HPDE6-E6E7 (cell line): Measurements from ENCODE around the gene DDHD1.
"Not testable (repeated sequence)": the region's sequence is repeated elsewhere in the genome, so short reads cannot be mapped to it uniquely, and the experiment has no call there.

Experiments
- DNase-seq: peaks from one replicate; pipeline ENCODE4 v3.0.0; 2011; ENCODE audit warnings: missing footprints; ENCODE audit errors: extremely low spot score

DDHD1 gene

DNA sequence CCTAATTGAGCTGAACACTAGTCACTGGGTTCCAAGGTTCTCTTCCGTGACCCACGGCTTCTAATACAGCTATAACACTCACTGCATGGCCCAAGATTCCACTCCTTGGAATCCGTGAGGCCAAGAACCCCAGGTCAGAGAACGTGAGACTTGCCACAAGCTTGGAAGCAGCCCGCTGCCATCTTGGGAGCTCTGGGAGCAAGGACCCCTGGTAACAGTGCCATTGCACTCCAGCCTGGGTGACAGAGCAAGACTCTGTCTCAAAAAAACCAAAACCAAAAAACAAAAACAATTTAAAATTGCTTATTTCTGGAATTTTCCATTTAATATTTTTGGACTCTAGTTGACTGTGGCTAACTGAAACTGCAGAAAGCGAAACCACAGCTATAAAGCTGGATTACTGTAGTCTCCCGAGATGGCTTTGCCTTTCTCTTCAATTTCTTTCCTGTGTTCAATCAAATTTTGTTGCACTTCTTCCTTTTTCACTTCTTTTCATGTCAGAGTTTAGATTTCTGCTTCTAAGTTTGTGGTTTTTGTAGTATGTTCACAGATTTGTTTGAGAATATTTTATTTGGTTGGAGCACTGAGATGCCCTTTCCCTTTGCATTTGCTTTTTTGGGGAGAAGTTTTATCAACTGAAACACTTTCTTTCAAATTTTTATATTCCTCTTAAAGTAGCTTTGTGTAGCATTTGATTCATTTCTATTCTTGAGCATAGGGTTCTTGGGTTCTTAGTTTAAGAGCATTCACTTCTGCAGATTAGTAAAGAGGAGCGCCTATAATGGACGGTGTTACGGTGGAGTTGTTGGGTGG, 44.6 kb downstream of the DDHD1 start:
- DNase-seq = no peak

GRCh38 chr14:53106768-53107167, 46.4 kb downstream of the DDHD1 start:
- no peak for DNase-seq

DNA sequence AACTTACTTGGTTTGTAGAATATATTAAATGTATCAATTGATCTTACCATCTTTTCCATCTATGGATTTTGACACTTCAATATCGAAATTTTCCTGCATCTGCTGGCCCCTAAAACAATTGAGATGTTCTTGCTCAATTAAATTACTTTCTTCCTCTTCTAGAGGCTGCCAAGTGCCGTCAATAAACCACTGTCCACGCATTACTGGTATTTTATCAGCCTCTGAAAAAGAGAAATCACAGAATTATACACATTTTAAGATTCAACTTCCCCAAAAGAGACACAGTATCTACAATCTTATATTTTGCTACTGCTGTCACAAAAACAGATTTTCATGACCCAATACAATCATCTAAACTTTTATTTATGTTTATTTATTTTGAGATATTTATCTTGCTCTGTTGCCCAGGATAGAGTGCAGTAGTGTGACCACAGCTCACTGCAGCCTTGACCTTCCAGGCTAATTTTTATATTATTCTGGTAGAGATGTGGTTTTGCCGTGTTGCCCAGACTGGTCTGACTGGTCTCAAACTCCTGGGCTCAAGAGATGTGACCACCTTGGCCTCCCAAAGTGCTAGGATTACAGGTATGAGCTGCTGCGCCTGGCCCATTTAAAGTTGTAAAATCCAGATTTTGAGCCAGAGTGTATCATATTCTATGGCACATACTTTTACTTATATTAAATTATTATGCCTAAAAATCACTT, 49.3 kb downstream of the DDHD1 start:
- no peak for DNase-seq

- DNase-seq = no peak
Observed at GRCh38 chr14:53093206-53093605, 59.9 kb downstream of the DDHD1 start.

GRCh38 chr14:53090853-53091252, 62.3 kb downstream of the DDHD1 start:
- DNase-seq = no peak

- not testable (repeated sequence) for DNase-seq
Observed at GRCh38 chr14:53084954-53085353, 68.2 kb downstream of the DDHD1 start.

DNA sequence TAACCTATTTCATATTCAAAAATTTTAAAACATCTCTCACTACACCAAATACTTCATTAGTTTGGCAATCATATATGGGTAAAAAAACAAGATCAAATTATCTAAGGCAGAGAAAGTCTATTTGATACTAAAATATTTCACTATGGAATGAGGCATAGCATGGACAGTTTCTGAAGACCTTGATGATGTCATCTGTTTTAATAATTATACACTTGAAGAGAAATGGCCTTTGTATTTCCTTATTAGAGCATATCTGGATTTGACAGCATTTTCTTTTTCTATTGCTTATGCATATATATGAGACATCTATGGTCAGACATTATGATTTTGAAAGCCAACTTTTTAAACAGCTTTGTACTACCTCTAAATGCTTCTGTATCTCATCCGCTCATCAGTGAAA, 88.6 kb downstream of the DDHD1 start:
- no peak for DNase-seq

DNA sequence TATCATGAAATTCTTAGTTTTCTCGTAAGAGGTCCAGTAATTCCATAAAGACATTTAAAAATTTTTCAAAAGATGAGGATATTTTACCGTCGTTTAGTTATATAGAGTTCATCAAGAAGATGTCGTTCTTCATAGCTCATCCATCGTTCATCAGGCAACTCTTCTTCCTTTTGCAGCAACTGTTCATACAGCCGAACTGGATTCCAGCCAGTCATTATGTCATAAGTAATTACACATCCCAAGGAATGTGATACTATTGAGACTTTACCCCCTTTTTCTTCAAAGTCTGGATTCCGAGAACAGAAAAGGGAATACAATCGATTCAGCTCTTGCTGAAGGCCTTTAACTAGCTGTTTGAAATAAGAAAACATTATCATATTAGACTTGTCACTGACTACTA, 90.3 kb downstream of the DDHD1 start:
- no peak for DNase-seq

DNA sequence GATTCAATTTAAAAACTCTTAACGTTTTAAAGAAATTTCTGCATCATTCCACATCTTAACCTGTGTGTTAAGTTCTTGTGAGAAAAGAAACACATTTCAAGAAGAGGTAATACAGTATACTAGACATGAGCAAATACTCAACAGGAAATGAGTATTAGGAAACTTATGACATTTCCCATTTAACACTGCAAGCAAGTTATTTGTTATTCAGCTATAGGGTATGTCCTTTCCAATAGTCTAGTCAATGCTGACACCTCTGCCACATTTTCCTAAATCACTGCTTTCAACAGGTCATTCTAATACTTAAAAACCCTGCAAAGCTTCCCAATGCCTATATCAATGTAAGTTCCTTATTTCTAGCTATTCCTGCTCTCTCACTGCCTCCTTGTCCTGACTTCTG, 93.1 kb downstream of the DDHD1 start:
- no peak for DNase-seq

DNA sequence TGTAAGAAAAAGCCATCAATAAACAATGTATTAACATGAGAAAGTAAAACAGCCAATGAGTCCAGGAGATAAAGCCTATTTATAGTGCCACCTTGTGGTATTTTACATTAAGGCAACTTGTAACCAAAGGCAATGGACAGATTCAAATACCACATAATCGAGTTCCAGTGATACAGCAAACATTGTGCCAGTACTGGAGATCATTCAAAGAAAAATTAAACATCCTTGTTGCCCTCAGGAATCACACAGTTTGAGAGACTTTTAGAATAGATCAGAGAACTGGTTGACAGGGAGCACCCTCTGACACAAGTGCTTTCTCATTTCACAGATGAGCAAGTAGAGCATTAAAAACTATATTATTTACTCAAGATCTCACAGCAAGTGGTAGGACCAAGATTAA, 98.1 kb downstream of the DDHD1 start:
- DNase-seq = peak; percentile 21

GRCh38 chr14:53054457-53054856, 98.7 kb downstream of the DDHD1 start:
- DNase-seq = no peak

DNA sequence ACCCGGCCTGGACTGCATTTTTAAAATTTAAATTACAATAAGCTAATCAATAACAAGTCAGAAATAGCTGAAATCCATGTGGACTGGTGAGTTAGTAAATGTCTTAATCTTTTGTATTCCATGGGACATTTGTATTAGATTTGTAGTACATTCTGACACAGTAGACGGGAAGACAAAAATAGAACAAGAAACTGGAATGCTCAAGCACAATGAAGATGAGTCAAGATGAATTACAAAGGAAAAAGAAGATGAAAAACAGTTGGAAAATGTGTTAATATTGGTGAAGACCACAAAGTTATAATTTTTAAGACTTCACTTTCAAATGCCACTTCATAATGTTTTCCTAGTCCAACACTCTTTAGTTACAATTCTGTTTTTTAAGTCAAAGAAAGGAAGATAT, 104.5 kb downstream of the DDHD1 start:
- no peak for DNase-seq

DNA sequence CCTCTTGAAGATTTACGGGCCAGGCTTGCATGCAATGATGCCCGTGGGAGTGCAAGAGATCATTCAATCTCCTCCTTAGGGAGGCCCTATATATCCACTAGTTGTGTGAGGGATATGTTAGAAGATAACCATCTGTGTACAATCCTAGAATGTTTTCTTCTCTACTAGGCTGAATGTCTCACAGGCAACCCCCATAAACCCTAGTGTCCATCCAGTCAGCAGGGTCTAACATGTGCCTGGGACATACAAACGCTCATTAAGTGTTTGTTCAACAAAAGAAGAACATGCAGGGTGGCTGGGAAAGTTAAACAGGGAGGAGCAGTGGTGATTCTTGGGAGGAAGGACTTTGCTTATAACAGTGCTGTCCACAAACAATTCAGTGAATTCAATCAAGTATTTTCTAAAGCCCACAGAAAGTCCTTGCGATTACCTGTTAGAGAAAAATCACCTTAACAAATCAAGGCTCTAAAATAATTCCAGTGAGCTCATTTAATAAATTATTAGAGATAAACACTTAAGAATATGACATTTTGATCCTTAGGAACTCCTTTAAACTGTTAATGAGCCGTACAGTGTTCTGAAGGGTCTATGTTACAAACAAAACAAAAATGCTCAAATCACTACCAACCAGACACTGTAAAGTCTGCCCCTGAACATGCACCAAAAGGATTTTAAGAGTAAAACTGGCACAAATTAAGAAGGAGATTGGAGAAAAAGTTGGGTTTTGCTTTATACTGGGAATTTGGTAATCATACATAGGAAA, 105.6 kb downstream of the DDHD1 start:
- no peak for DNase-seq

DNA sequence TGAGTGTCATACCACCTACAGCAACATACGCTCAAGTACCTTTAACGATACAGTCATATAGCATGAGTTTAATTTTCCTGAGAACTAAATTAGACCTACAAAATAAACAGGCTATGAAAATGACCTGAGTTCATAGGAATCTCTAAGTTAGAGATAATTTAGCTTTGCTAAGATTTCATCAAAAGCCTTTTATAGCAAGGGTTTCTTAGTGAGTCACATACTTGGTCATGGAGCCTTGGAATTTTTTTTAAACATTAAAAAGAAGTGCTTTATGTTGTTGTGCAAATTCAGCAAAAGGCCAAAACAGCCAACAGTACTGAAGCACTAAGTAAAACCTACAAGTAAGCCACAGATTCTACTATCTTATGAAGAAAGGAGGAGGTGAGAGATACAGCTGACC, 108.6 kb downstream of the DDHD1 start:
- no peak for DNase-seq

DNA sequence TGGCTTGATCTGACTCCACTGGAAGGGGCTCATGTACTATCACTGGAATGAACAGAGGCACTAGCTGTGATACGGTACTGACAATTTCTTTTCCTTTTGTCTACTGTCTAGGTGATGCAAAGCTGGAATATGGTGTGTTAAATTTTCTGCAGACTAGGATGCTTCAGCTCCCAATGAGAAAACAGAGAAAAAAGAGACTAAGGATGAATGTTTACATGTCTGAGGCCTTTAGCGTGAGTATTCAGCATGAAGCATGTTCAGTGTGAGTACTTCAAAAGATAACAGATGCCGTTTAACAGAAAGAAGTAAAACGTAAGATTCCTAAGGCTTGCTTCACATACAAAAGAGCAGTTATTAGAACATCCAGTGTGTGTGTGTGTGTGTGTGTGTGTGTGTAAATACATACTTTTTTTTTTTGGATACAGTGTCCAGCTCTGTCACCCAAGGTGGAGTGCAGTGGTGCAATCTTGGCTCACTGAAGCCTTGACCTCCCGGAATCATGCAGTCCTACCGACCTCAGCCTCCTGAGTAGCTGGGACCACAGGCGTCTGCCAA, 110.0 kb downstream of the DDHD1 start:
- no peak for DNase-seq

DNA sequence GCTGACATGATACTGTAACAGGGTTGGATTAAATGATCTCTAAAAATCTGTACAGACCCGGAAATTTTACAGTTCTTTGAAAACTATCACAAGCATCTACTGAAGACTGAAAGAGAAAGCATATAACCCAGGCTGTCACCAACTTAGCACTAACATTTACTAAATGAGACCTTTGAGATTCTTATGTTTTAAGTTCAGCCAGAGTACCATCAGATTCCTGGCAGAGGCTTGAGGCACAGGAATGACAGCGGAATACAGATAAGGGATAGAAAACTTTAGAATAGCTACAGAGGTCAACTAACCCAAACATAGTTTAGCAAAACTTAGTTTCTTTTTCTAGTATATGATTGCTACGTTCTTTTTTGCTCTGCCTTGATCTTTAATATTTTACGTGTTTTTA, 110.6 kb downstream of the DDHD1 start:
- DNase-seq = no peak

DNA sequence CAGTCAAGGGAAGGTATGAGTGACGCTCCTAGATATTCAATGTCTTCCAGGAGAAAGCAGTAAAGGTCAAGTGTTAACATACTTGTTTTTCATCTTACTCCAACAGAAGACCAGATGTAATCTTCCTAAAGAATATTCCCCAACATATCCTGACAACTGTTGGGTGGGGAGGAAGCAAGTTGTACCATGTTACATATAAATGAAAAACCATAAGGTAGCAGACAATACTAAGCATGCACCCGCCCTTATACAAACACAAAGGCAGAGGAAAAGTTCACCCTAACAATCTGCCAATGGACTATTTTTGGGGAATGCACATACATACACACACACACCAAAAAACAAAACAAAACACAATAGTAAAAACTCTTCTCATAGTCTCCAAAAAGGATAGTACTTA, 112.1 kb downstream of the DDHD1 start:
- no peak for DNase-seq

DNA sequence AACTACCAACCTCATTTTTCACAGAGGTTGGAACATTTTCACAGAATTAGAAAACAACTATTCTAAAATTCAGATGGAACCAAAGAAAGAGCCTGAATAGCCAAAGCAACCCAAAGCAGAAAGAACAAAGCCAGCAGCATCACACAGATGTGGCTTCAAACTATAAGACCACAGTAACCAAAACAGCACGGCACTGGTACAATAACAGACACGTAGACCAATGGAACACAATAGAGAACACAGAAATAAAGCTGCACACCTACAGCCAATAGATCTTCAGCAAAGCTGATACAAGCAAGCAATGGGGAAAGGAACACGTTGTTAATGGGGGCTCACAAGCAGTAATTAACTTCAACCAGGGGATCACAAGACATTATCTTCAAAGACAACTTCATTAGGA, 114.5 kb downstream of the DDHD1 start:
- DNase-seq = no peak

GRCh38 chr14:53037016-53037415, 116.1 kb downstream of the DDHD1 start:
- no peak for DNase-seq

- DNase-seq = no peak
Observed at GRCh38 chr14:53035336-53036210, 117.5 kb downstream of the DDHD1 start.

GRCh38 chr14:53034688-53035230, 118.4 kb downstream of the DDHD1 start:
- no peak for DNase-seq
